GM13977 (cell line): ENCODE data around the gene CDC42EP5.
"Not testable (repeated sequence)": the region's sequence is repeated elsewhere in the genome, so short reads cannot be mapped to it uniquely, and the experiment has no call there.

Source experiments
- DNase-seq: peaks from one replicate; pipeline ENCODE4 v3.0.0; 2012; ENCODE audit warnings: low spot score
- in situ Hi-C: fragments of 300-500 bp; cut with MboI; formaldehyde crosslinking; loops from one replicate; pipeline ENCODE4 v1.12.0; 2022; ENCODE audit warnings: low sequenced_read_pairs, low pct_unique_long_range_greater_than_20kb, mixed read lengths, inconsistent platforms; ENCODE audit not compliant: unreplicated experiment
- TF ChIP-seq, protein P1 (sequence below): IDR thresholded peaks from 2 replicates; pipeline ENCODE4 v1.5.1; 2012; ENCODE audit warnings: mild to moderate bottlenecking, control low read depth; ENCODE audit not compliant: insufficient read depth; ENCODE audit errors: extremely low read depth, missing control alignments

CDC42EP5 gene

DNA sequence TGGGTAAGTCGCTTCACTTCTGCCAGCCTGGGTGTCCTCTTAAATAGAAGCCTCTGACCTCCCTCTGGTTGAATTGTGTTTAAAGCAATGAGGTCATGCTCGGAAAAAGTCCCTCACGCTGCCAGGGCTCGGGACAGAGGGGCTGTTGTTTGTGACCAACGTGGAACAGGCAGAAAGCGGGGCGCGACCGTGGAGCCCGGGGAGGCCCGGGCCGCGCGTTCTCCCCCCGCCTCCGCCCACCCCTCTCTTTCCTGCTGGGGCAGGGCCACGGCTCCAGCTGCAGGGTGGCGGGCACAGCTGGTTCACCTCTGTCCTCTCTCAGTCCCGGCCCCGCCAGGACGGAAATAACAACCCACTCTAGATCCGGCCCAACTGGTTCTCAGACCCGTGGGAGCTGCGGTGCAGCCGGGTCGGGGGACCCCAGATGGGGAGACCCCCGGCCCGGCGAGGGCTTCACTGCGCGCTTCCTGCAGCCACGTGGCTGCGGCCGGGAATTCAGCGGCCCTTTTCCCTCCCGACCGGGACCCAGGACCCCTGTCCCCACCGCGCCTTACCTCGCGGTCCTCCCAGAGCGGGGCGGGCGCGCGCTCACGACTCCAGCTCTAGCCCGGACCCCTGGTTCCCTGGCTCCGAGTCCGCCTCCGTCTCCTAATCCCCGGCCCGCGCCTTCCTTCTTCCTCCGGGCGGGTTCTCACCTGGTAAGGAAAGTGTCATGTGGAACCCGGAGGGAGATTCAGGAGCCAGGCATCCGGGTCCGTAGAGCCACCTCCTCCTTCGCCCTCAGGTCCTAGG lies 1.9 kb downstream of the CDC42EP5 start:
- in situ Hi-C loops = loop anchor here (25.0 kb wide), 2 partner anchors 641 to 1141 kb away; partner anchors contain the start of genes PPP1R12C, ZNF524, ZNF784 and ZNF865
- TF ChIP-seq, protein P1, sequence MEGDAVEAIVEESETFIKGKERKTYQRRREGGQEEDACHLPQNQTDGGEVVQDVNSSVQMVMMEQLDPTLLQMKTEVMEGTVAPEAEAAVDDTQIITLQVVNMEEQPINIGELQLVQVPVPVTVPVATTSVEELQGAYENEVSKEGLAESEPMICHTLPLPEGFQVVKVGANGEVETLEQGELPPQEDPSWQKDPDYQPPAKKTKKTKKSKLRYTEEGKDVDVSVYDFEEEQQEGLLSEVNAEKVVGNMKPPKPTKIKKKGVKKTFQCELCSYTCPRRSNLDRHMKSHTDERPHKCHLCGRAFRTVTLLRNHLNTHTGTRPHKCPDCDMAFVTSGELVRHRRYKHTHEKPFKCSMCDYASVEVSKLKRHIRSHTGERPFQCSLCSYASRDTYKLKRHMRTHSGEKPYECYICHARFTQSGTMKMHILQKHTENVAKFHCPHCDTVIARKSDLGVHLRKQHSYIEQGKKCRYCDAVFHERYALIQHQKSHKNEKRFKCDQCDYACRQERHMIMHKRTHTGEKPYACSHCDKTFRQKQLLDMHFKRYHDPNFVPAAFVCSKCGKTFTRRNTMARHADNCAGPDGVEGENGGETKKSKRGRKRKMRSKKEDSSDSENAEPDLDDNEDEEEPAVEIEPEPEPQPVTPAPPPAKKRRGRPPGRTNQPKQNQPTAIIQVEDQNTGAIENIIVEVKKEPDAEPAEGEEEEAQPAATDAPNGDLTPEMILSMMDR = no peak
- DNase-seq = no peak

DNA sequence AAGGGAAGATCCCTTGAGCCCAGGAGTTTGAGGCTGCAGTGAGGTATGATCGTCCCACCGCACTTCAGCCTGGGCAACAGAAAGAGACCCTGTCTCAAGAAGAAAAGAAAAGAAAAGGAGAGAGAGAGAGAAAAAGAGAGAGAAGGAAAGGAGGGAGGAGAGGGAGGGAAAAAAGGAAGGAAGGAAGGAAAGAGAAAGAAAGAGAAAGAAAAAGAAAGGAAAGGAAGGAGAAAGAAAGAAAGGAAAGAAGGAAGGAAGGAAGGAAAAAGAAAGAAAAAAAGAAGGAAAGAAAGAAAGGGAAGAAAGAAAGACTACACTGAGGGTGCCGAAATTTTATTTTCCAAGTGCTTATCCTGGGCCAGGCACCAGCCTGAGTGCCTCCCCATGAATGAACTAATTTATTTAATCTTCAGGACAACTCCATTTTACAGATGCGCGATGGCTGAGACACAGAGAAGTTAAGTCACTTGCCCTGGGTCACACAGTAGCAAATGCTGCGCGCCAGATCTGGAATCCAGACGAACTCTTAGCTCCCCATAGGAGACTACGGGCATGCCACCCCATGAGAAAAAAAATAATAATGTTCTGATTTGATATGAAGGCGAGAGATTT lies 2.7 kb downstream of the CDC42EP5 start:
- in situ Hi-C loops = loop anchor here (25.0 kb wide), 2 partner anchors 642 to 1142 kb away; partner anchors contain the start of genes PPP1R12C, ZNF524, ZNF784 and ZNF865
- no peak for DNase-seq
- TF ChIP-seq, protein P1 = no peak

DNA sequence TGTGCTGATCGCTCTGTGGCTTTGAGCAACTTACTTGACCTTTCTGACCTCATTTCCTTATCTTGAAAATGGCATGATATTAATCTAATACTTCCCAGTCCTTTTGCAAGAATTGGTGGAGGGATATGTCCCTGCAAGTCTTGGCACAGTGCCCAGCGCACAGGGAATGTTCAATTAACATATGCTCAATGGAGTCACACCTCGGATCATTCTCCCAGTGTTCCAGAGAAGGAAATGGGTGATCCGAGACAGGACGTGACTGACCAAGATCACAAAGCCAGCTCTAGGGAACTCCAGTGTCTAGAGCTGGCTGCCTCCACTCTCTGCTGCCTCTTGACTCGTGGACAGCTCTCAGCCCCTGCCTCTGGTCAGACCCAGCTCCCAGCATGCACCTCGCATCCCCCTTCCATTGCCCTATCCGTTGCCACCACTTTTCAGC lies 3.6 kb downstream of the CDC42EP5 start:
- TF ChIP-seq, protein P1 = no peak
- in situ Hi-C loops = loop anchor here (25.0 kb wide), 2 partner anchors 643 to 1143 kb away; partner anchors contain the start of genes PPP1R12C, ZNF524, ZNF784 and ZNF865
- no peak for DNase-seq

DNA sequence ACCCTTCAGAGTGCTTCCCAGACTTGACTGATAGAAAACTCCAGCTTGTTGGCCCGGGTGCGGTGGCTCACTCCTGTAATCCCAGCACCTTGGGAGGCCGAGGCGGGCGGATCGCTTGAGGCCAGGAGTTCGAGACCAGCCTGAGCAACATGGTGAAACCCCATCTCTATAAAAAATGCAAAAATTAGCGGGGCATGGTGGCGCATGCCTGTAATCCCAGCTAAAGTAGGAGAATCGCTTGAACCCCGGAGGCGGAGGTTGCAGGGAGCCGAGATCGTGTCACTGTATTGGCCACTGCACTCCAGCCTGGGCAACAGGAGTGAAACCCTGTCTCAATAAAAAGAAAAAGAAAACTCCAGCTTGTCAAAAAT lies 7.0 kb downstream of the CDC42EP5 start:
- not testable (repeated sequence) for DNase-seq
- in situ Hi-C loops = loop anchor here (25.0 kb wide), 2 partner anchors 646 to 1146 kb away; partner anchors contain the start of genes PPP1R12C, ZNF524, ZNF784 and ZNF865

DNA sequence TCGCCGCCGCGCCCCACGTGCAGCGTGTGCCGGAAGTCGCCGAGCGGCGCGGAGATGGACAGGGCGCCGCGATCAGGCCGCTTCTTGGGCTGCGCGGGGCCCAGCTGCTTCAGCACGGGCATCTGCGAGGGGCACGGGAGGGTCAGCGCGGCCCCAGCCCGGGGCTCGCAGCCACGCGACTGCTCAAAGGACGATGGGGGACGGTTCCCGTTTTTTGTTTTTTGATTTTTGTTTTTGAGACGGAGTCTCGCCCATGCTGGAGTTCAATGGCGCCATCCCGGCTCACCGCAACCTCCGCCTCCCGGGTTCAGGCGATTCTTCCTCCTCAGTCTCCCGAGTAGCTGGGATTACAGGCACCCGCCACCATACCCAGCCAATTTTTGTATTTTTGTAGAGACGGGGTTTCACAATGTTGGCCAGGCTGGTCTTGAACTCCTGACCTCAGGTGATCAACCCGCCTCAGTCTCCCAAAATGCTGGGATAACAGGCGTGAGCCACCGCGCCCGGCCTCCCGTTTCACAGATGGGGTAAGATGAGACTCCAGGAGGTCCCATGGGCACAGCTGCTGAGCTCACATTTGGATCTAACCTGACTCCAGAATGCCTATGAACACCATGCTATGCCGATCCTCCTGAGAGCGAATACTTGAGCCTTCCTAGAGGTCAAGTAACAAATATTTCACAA lies 7.5 kb downstream of the CDC42EP5 start:
- TF ChIP-seq, protein P1 = no peak
- in situ Hi-C loops = loop anchor here (25.0 kb wide), 2 partner anchors 647 to 1147 kb away; partner anchors contain the start of genes PPP1R12C, ZNF524, ZNF784 and ZNF865
- DNase-seq = no peak

DNA sequence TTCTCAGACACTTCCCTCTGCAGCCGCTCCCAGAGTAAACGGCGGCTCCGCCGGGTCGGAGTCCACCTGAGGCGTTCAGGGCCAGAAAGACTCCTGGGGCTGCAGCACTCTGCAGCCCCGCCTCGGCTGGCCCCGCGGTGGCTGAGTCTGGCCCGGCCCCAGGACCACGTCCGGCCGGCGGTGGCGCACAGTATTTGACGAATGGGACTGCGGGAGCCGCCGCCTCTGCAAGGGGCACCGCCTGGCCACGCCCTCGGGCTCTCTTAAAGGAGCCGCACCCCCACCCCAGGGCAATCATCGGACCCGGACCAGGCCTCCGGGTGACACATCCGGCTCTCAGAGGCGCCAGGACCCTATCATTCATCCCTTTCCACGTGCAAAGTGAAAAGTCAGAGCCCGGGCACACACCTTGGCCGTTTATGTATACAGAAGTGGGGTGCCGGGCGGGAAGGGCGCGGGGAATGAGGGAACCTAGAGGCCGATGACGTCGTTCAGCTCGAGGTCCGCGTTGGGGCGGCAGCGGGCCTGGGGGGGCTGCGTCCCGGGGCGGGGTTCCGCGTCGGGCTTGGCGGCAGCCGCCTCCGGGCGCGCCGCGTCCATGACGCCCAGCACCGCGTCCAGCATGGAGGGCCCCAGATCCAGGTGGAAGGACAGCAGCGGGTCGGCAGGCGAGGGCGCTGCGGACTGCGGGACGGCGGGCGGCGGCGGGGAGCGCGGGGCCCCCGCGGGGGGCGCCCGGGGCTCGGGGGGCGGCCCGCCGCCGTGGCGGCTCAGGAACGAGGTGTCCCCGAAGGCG lies 8.3 kb downstream of the CDC42EP5 start:
- TF ChIP-seq, protein P1 = no peak
- in situ Hi-C loops = loop anchor here (25.0 kb wide), 2 partner anchors 647 to 1147 kb away; partner anchors contain the start of genes PPP1R12C, ZNF524, ZNF784 and ZNF865
- DNase-seq = peak; percentile 94
